Measurements from ENCODE around the gene STARD6. TPM values are rescaled to one million over a fixed set of nuclear protein-coding genes. Genes with fewer than 3 reads are reported as not detected.

The STARD6 gene
- total and polyA plus RNA-seq, 10 of the 15 experiments (the other 5 are each of a cell fraction or from before 2014, with no cell fraction given) = 0.10 to 0.84 (median 0.34) TPM; not detected in 3

- Histone ChIP-seq H3K4me2 (ENCODE audit: control insufficient read depth, insufficient read depth) (no peak overlapping the region), H2AFZ (ENCODE audit: control insufficient read depth, low read depth, low read length) (no peak overlapping the region), H3K9ac (ENCODE audit: control insufficient read depth, insufficient read depth, low read length) (no peak overlapping the region), H3K4me3 (no peak overlapping the region), H3K27ac (ENCODE audit: control insufficient read depth, insufficient read depth) (no peak overlapping the region), H3K36me3 (ENCODE audit: control insufficient read depth in 2 of 2, insufficient read depth in 2 of 2, low read length in 1 of 2) (no peaks in the 10 kb centered on the region), H3K9me3 (replicated peaks; ENCODE audit: control insufficient read depth, insufficient read depth, low read length) (no peaks in the 10 kb centered on the region), H3K27me3 (replicated peaks in 1 of 2; ENCODE audit: control insufficient read depth in 2 of 2, insufficient read depth in 2 of 2, low read length in 1 of 2) (no peaks in the 10 kb centered on the region), H3K79me2 (ENCODE audit: control insufficient read depth, insufficient read depth, low read length) (no peaks in the 10 kb centered on the region), H3K4me1 (ENCODE audit: control insufficient read depth, insufficient read depth, low read length) (no peaks in the 10 kb centered on the region), H4K20me1 (ENCODE audit: control insufficient read depth, insufficient read depth) (no peaks in the 10 kb centered on the region)
- DNase-seq (ENCODE audit: low read depth, low spot score) (no peak), ATAC-seq (no peak), FAIRE-seq (no peak)
- TF ChIP-seq E4F1 (IDR thresholded peaks at IDR 0.05; ENCODE audit: borderline replicate concordance, partially characterized antibody) (no peak), RBBP5 (conservative IDR thresholded peaks at IDR 0.05) (no peak), LARP7 (IDR thresholded peaks at IDR 0.05) (no peak), PAX8 (IDR thresholded peaks at IDR 0.05) (no peak), SREBF2 (IDR thresholded peaks at IDR 0.05; ENCODE audit: low read length) (no peak), KAT2A (conservative IDR thresholded peaks at IDR 0.05; ENCODE audit: control insufficient read depth, low read depth, low read length) (no peak), PAX5 (IDR thresholded peaks at IDR 0.05; ENCODE audit: borderline replicate concordance, low read depth, low read length) (no peak), ZZZ3 (IDR thresholded peaks at IDR 0.05; ENCODE audit: control insufficient read depth, insufficient read length, low read depth) (no peak), SIN3A (IDR thresholded peaks at IDR 0.05; ENCODE audit: low read depth, low read length) (no peak), TBL1XR1 (IDR thresholded peaks at IDR 0.05; ENCODE audit: low read depth, low read length) (no peak), SKIL (IDR thresholded peaks at IDR 0.05; ENCODE audit: low read depth, poor library complexity, severe bottlenecking) (no peak), MYC (IDR thresholded peaks at IDR 0.05; ENCODE audit: insufficient read depth, insufficient read length, insufficient replicate concordance, low read length, severe bottlenecking) (no peak), NR2F1 (conservative IDR thresholded peaks at IDR 0.05) (no peak), FOXK2 (IDR thresholded peaks at IDR 0.05) (no peak), STAT3 (IDR thresholded peaks at IDR 0.05; ENCODE audit: low read depth, low read length) (no peak), ZNF384 (IDR thresholded peaks at IDR 0.05; ENCODE audit: borderline replicate concordance, low read depth, low read length) (no peak), KLF5 (IDR thresholded peaks at IDR 0.05; ENCODE audit: partially characterized antibody) (no peak), WRNIP1 (IDR thresholded peaks at IDR 0.05; ENCODE audit: borderline replicate concordance, low read depth, low read length) (no peak)
- in situ Hi-C loops (cut with MboI) = loop anchor here (10.0 kb wide), 1 partner anchor 126 kb away; the partner anchor contains the start of gene MBD2
- POLR2A ChIA-PET = no interaction called here
- RAD21 ChIA-PET (ENCODE audit: unreplicated experiment) = no interaction called here
- SMC1A ChIA-PET (ENCODE audit: uncharacterized antibody, unreplicated experiment) = interaction anchor here (0.6 to 0.9 kb wide), 2 partner anchors 17 to 245 kb away, joined by 3 read pairs; no protein-coding TSS in a partner anchor
- 83% methylated on average over 1 of the region's 1 CpG for WGBS (ENCODE audit: insufficient coverage, insufficient replicate concordance, low lambda C conversion rate, missing lambda C conversion rate)
- intact Hi-C loops (cut with micrococcal nuclease; ENCODE audit: unreplicated experiment) = no loop called here
- BruUV-seq (replicated peaks) = no TSS peak
- CTCF ChIA-PET = no interaction called here
These were observed 6.5 kb downstream of the STARD6 start for GRCh38 chr18:54351186-54351585.

All from GM12878 (cell line).